ENCODE data around the gene WIPF1. TPM values are rescaled to one million over a fixed set of nuclear protein-coding genes. Genes with fewer than 3 reads are reported as not detected.

WIPF1 gene
- total and polyA plus RNA-seq, 2 experiments from 2014 or later = 8.3 to 16.7 TPM

GRCh38 chr2:174597009-174597344 is 627 bp downstream of the WIPF1 start:
- H3K27ac ChIP-seq = no peak overlapping the region
- DNase-seq (ENCODE audit: low read depth in 1 of 2, low spot score in 1 of 2) = no peak
- no peak overlapping the region for H3K4me3 ChIP-seq
- no peak for TF ChIP-seq CTCF (IDR thresholded peaks at IDR 0.05; ENCODE audit: low read depth, low read length)
- no peaks in the 10 kb centered on the region for H3K9me3 ChIP-seq (ENCODE audit: low read depth)
- peaks cover 16% of the 10 kb centered on the region for H3K4me1 ChIP-seq (ENCODE audit: low read depth)
- H3K27me3 ChIP-seq = no peaks in the 10 kb centered on the region
- H3K36me3 ChIP-seq = no peaks in the 10 kb centered on the region

DNA sequence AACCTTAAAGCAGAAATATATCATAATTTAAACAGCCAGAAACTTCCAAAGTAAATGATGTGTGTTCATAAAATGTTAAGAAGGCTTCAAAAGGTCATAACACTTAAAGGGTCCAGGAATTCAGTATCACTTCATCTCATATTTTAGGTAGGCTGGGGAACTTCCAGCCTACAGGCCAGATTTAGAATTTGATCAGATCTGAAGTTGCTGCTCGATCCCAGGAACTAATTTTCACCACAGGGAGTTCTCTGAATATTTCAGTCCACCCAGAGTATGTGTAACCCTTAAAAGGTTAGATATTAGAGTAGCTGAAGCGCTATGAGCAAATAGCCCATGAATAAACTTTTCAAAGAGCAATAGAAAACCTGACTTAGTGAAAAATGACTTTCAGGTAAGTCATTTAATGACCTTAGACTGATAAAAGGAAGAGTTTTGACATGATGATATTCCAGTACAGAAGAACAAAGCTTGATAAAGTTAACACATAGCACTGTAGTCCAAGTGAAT is 1.7 kb downstream of the WIPF1 start:
- no peaks in the 10 kb centered on the region for H3K36me3 ChIP-seq
- peak overlapping the region; percentile 19 for H3K27ac ChIP-seq
- H3K4me3 ChIP-seq = no peak overlapping the region
- no peaks in the 10 kb centered on the region for H3K9me3 ChIP-seq (ENCODE audit: low read depth)
- TF ChIP-seq CTCF (IDR thresholded peaks at IDR 0.05; ENCODE audit: low read depth, low read length) = no peak
- DNase-seq (ENCODE audit: low read depth in 1 of 2, low spot score in 1 of 2) = no peak
- H3K4me1 ChIP-seq (ENCODE audit: low read depth) = peaks cover 16% of the 10 kb centered on the region
- no peaks in the 10 kb centered on the region for H3K27me3 ChIP-seq

DNA sequence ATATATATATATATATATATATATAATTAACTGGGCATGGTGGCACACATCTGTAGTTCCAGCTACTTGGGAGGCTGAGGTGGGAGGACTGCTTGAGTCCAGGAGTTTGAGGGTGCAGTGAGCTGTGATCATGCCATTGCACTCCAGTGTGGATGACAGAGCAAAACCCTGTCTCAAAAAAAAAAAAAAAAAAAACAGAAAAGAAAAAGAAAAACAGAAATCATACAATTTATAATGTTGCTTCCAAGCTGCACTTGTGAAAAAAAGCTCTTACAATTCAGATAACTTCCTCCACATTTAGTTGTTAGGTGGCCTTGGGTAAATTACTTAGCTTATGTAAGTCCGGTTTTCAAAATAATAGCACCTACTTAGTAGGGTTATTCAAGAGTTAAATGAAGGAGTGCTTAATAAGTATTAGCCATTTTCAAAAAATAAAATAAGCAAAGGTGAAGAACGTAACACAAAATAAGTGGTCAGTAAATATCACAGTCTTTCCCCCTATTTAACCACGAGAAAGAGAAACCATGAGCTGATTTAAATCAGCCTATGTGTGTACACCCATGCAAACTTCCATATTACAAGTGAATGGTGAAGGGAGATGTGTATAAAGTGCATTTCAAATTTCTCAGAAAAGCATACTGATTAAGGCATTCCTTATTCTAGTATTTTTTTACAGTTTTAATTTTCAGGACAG is 2.3 kb downstream of the WIPF1 start:
- Histone ChIP-seq H3K27ac (no peak overlapping the region), H3K36me3 (no peaks in the 10 kb centered on the region), H3K4me1 (ENCODE audit: low read depth) (peaks cover 16% of the 10 kb centered on the region), H3K4me3 (no peak overlapping the region), H3K9me3 (ENCODE audit: low read depth) (no peaks in the 10 kb centered on the region), H3K27me3 (no peaks in the 10 kb centered on the region)
- DNase-seq (ENCODE audit: low read depth in 1 of 2, low spot score in 1 of 2) = no peak
- no peak for TF ChIP-seq CTCF (IDR thresholded peaks at IDR 0.05; ENCODE audit: low read depth, low read length)

DNA sequence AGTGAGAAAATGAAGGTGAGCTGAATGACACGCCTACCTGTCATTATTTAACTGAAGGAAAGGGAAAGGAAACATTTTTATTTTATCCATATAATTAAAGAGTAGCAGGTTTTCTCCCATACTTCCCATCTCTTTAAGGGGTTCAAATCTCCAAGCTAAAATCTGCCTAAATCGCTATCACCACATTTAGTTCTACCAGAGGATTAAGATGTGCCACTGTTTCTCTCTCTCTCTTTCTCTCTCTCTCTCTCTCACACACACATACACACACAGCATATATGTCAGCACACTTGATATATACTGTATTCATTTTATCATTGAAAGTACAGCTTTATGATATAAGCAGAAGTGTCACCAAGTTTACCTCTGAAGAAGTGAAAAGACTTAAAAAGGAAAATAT is 3.1 kb downstream of the WIPF1 start:
- H3K27ac ChIP-seq = no peak overlapping the region
- H3K36me3 ChIP-seq = no peaks in the 10 kb centered on the region
- H3K27me3 ChIP-seq = no peaks in the 10 kb centered on the region
- H3K4me1 ChIP-seq (ENCODE audit: low read depth) = peaks cover 16% of the 10 kb centered on the region
- no peak for DNase-seq (ENCODE audit: low read depth in 1 of 2, low spot score in 1 of 2)
- H3K9me3 ChIP-seq (ENCODE audit: low read depth) = no peaks in the 10 kb centered on the region
- no peak for TF ChIP-seq CTCF (IDR thresholded peaks at IDR 0.05; ENCODE audit: low read depth, low read length)
- H3K4me3 ChIP-seq = no peak overlapping the region

DNA sequence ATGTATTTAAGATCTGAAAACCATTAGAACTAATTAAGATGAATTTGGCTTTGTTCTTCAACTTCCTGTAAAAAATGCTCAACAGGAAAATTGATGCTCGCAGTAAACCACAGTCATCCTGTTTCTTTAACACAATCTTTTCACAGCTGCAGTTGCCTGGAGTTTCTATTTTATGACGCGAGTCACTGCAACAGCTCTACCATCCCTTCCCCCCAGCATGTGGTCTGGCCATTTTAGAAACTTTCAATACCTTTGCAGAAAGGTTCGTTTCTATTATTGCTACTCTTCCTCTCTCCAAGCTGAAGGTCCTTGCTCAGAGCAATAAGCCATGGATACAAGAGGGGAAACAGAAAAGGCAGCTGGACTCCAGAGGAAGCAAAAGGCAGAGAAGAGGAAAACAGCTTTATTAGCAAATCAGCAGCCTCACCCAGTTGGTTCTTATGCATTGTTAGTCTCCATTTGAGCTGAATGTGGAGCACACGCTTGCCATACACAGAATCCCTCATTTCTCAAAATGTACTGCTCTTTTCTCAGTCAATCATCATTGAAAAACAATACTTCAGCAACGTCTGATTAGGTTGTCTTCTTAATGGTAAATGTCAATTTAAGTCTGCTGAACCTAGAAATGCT is 3.9 kb downstream of the WIPF1 start:
- H3K4me3 ChIP-seq = no peak overlapping the region
- H3K4me1 ChIP-seq (ENCODE audit: low read depth) = peaks cover 16% of the 10 kb centered on the region
- DNase-seq (ENCODE audit: low read depth in 1 of 2, low spot score in 1 of 2) = peak in 1 of 2 donors; percentile 89
- no peaks in the 10 kb centered on the region for H3K27me3 ChIP-seq
- H3K27ac ChIP-seq = peak overlapping the region; percentile 44
- TF ChIP-seq CTCF (IDR thresholded peaks at IDR 0.05; ENCODE audit: low read depth, low read length) = no peak
- no peaks in the 10 kb centered on the region for H3K36me3 ChIP-seq
- H3K9me3 ChIP-seq (ENCODE audit: low read depth) = no peaks in the 10 kb centered on the region
